ENCODE measurements around the gene FRMD4A.

FRMD4A gene

GRCh38 chr10:14244147-14244546 is 86.6 kb downstream of the FRMD4A start:
- Histone ChIP-seq H3K36me3 (ENCODE audit: control insufficient read depth, low read length) (no peaks in the 10 kb centered on the region), H3K27ac (ENCODE audit: low read depth, low read length) (no peak overlapping the region), H4K20me1 (ENCODE audit: control insufficient read depth, insufficient read depth, low read depth, low read length) (no peaks in the 10 kb centered on the region), H3K4me2 (ENCODE audit: low read length) (no peak overlapping the region), H3K79me2 (ENCODE audit: control insufficient read depth, low read length) (no peaks in the 10 kb centered on the region), H3K9me2 (replicated peaks; ENCODE audit: control insufficient read depth, low read length) (no peaks in the 10 kb centered on the region), H3K4me1 (ENCODE audit: control insufficient read depth, low read length) (no peaks in the 10 kb centered on the region), H3K9me3 (ENCODE audit: control insufficient read depth, insufficient read depth, low read length) (no peaks in the 10 kb centered on the region), H3K4me3 (ENCODE audit: low read length) (no peak overlapping the region), H3K27me3 (ENCODE audit: control insufficient read depth, low read length) (peaks cover 7% of the 10 kb centered on the region; the same call in 1 of the 2 replicates), H3F3A (ENCODE audit: control insufficient read depth, insufficient read depth) (no peaks in the 10 kb centered on the region)
- TF ChIP-seq EZH2phosphoT487 (IDR thresholded peaks at IDR 0.05; ENCODE audit: borderline replicate concordance, low read length), result no peak
- TF ChIP-seq CTCF (IDR thresholded peaks at IDR 0.05; ENCODE audit: low read depth, low read length, poor library complexity, severe bottlenecking), result no peak

- Histone ChIP-seq H3K4me2 (ENCODE audit: low read length) (no peak overlapping the region), H3F3A (ENCODE audit: control insufficient read depth, insufficient read depth) (no peaks in the 10 kb centered on the region), H3K79me2 (ENCODE audit: control insufficient read depth, low read length) (no peaks in the 10 kb centered on the region), H3K4me1 (ENCODE audit: control insufficient read depth, low read length) (no peaks in the 10 kb centered on the region), H3K27me3 (ENCODE audit: control insufficient read depth, low read length) (peaks cover 7% of the 10 kb centered on the region; the same call in 1 of the 2 replicates), H3K27ac (ENCODE audit: low read depth, low read length) (no peak overlapping the region), H3K36me3 (ENCODE audit: control insufficient read depth, low read length) (no peaks in the 10 kb centered on the region), H3K9me3 (ENCODE audit: control insufficient read depth, insufficient read depth, low read length) (no peaks in the 10 kb centered on the region), H4K20me1 (ENCODE audit: control insufficient read depth, insufficient read depth, low read depth, low read length) (no peaks in the 10 kb centered on the region), H3K4me3 (ENCODE audit: low read length) (no peak overlapping the region), H3K9me2 (replicated peaks; ENCODE audit: control insufficient read depth, low read length) (no peaks in the 10 kb centered on the region)
- TF ChIP-seq EZH2phosphoT487 (IDR thresholded peaks at IDR 0.05; ENCODE audit: borderline replicate concordance, low read length) (no peak), CTCF (IDR thresholded peaks at IDR 0.05; ENCODE audit: low read depth, low read length, poor library complexity, severe bottlenecking) (no peak)
Observed at GRCh38 chr10:14243221-14243620, 87.5 kb downstream of the FRMD4A start.

- Histone ChIP-seq H3K27ac (ENCODE audit: low read depth, low read length) (no peak overlapping the region), H3K36me3 (ENCODE audit: control insufficient read depth, low read length) (no peaks in the 10 kb centered on the region), H3K4me1 (ENCODE audit: control insufficient read depth, low read length) (no peaks in the 10 kb centered on the region), H3K9me3 (ENCODE audit: control insufficient read depth, insufficient read depth, low read length) (no peaks in the 10 kb centered on the region), H3F3A (ENCODE audit: control insufficient read depth, insufficient read depth) (no peaks in the 10 kb centered on the region), H4K20me1 (ENCODE audit: control insufficient read depth, insufficient read depth, low read depth, low read length) (no peaks in the 10 kb centered on the region), H3K4me3 (ENCODE audit: low read length) (no peak overlapping the region), H3K27me3 (ENCODE audit: control insufficient read depth, low read length) (peaks cover 7% of the 10 kb centered on the region; the same call in 1 of the 2 replicates), H3K4me2 (ENCODE audit: low read length) (no peak overlapping the region), H3K9me2 (replicated peaks; ENCODE audit: control insufficient read depth, low read length) (no peaks in the 10 kb centered on the region), H3K79me2 (ENCODE audit: control insufficient read depth, low read length) (no peaks in the 10 kb centered on the region)
- no peak for TF ChIP-seq CTCF (IDR thresholded peaks at IDR 0.05; ENCODE audit: low read depth, low read length, poor library complexity, severe bottlenecking)
- no peak for TF ChIP-seq EZH2phosphoT487 (IDR thresholded peaks at IDR 0.05; ENCODE audit: borderline replicate concordance, low read length)
Observed at GRCh38 chr10:14241196-14241595, 89.5 kb downstream of the FRMD4A start.
